ENCODE results near the gene CYP2E1. TPM values are rescaled to one million over a fixed set of nuclear protein-coding genes. Genes with fewer than 3 reads are reported as not detected.

CYP2E1 gene
- total RNA-seq, 2 donors from 2014 or later = 0.77 to 0.86 TPM

DNA sequence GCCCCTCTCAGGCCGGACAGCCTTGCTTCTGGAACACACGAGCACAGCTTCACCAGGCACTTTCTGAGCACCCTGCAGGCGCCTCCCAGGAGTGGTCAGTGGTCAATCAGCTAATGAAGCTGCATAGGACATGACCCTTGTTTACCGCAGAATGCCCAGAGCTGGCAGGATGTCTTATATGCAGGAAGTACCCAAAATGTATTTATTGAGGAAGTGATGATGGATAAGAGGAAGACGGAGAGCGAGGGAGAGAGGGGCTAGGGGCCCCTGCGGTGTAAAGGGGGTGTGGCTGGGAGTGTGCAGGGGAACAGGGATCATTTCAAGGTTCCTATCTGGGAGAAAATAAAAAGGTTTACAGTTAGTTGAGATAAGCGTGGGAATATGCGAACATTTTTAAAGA lies 3.3 kb downstream of the CYP2E1 start:
- WGBS, 2 experiments (ENCODE audit: insufficient coverage in 1 of 2, insufficient read length in 1 of 2) = 75 to 89% methylated on average over 6 to 9 of the region's 9 CpGs
- TF ChIP-seq, protein P1, sequence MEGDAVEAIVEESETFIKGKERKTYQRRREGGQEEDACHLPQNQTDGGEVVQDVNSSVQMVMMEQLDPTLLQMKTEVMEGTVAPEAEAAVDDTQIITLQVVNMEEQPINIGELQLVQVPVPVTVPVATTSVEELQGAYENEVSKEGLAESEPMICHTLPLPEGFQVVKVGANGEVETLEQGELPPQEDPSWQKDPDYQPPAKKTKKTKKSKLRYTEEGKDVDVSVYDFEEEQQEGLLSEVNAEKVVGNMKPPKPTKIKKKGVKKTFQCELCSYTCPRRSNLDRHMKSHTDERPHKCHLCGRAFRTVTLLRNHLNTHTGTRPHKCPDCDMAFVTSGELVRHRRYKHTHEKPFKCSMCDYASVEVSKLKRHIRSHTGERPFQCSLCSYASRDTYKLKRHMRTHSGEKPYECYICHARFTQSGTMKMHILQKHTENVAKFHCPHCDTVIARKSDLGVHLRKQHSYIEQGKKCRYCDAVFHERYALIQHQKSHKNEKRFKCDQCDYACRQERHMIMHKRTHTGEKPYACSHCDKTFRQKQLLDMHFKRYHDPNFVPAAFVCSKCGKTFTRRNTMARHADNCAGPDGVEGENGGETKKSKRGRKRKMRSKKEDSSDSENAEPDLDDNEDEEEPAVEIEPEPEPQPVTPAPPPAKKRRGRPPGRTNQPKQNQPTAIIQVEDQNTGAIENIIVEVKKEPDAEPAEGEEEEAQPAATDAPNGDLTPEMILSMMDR (conservative IDR thresholded peaks at IDR 0.05) = no peak
- no peaks in the 10 kb centered on the region for H3K36me3 Mint-ChIP-seq (ENCODE audit: low read depth)
- Histone ChIP-seq H3K36me3 (ENCODE audit: control insufficient read depth, insufficient read depth, low read length) (no peaks in the 10 kb centered on the region), H3K27me3 (ENCODE audit: control insufficient read depth, insufficient read depth, low read length, poor library complexity, severe bottlenecking) (no peaks in the 10 kb centered on the region), H3K27ac (ENCODE audit: low read depth, low read length) (no peak overlapping the region), H3K4me3 (ENCODE audit: low read length) (no peak overlapping the region), H3K9ac (ENCODE audit: extremely low read depth, low read length, poor library complexity, severe bottlenecking) (no peak overlapping the region), H3K4me1 (ENCODE audit: control insufficient read depth, insufficient read depth, low read length) (no peaks in the 10 kb centered on the region), H3K9me3 (ENCODE audit: control insufficient read depth, low read length) (peaks cover 23% of the 10 kb centered on the region)
- no peak overlapping the region for H3K27ac Mint-ChIP-seq
- no peaks in the 10 kb centered on the region for H3K4me1 Mint-ChIP-seq
- no peak overlapping the region for H3K4me3 Mint-ChIP-seq
- no peak for DNase-seq
- H3K27me3 Mint-ChIP-seq (ENCODE audit: insufficient read depth) = peaks cover 14% of the 10 kb centered on the region
- peaks cover 86% of the 10 kb centered on the region for H3K9me3 Mint-ChIP-seq

DNA sequence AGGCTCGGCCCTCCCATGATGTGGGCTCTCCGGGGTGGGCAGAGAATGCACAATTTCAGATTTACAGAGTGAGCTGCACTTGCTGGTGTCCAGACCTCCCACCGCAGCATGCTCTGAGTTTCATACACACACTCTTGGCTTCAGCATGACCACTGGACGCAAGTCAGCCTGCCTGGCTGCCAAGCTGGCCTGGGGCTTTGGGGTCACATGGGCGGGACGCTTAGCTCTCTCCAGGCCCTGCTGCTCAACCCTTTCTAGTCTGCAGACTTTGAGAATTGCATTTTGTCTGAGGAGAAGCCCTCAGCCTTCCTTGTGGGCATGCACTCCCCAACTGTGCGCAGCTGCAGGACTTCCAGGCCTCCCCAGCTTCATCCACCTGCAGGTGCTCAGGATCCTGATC lies 5.7 kb downstream of the CYP2E1 start:
- Mint-ChIP-seq H3K4me1 (no peaks in the 10 kb centered on the region), H3K36me3 (ENCODE audit: low read depth) (no peaks in the 10 kb centered on the region), H3K4me3 (no peak overlapping the region), H3K27ac (no peak overlapping the region), H3K9me3 (peaks cover 88% of the 10 kb centered on the region), H3K27me3 (ENCODE audit: insufficient read depth) (peaks cover 12% of the 10 kb centered on the region)
- no peaks in the 10 kb centered on the region for H3K4me1 ChIP-seq (ENCODE audit: control insufficient read depth, insufficient read depth, low read length)
- TF ChIP-seq, protein P1 (conservative IDR thresholded peaks at IDR 0.05) = no peak
- 73 to 74% methylated on average over 7 of the region's 7 CpGs for WGBS, 2 experiments (ENCODE audit: insufficient coverage in 1 of 2, insufficient read length in 1 of 2)
- peaks cover 28% of the 10 kb centered on the region for H3K9me3 ChIP-seq (ENCODE audit: control insufficient read depth, low read length)
- no peak overlapping the region for H3K9ac ChIP-seq (ENCODE audit: extremely low read depth, low read length, poor library complexity, severe bottlenecking)
- H3K4me3 ChIP-seq (ENCODE audit: low read length) = no peak overlapping the region
- H3K36me3 ChIP-seq (ENCODE audit: control insufficient read depth, insufficient read depth, low read length) = no peaks in the 10 kb centered on the region
- DNase-seq = no peak
- H3K27ac ChIP-seq (ENCODE audit: low read depth, low read length) = no peak overlapping the region
- no peaks in the 10 kb centered on the region for H3K27me3 ChIP-seq (ENCODE audit: control insufficient read depth, insufficient read depth, low read length, poor library complexity, severe bottlenecking)

DNA sequence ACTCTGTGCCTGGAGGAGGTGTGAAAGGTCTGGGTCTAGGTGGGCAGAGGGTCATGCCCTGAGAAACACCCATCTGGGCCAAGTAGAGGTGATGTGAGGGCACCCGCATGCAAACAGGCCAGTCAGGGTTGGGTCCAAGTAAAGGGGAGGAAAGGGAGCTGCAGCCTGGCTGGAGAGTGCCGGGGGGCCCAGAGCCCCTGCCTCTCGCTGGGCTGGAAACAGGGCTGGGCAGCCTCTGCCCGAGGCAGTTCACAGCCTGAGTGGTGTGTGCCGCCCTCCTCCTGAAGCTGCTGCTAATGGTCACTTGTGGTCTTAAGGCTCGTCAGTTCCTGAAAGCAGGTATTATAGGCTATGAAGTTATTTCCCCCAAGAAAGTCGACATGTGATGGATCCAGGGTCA lies 7.3 kb downstream of the CYP2E1 start:
- Mint-ChIP-seq H3K9me3 (peaks cover 89% of the 10 kb centered on the region), H3K36me3 (ENCODE audit: low read depth) (no peaks in the 10 kb centered on the region), H3K4me3 (no peak overlapping the region), H3K27ac (no peak overlapping the region), H3K27me3 (ENCODE audit: insufficient read depth) (peaks cover 6% of the 10 kb centered on the region), H3K4me1 (no peaks in the 10 kb centered on the region)
- TF ChIP-seq, protein P1 (conservative IDR thresholded peaks at IDR 0.05) = no peak
- Histone ChIP-seq H3K9me3 (ENCODE audit: control insufficient read depth, low read length) (peaks cover 38% of the 10 kb centered on the region), H3K36me3 (ENCODE audit: control insufficient read depth, insufficient read depth, low read length) (no peaks in the 10 kb centered on the region), H3K27ac (ENCODE audit: low read depth, low read length) (no peak overlapping the region), H3K27me3 (ENCODE audit: control insufficient read depth, insufficient read depth, low read length, poor library complexity, severe bottlenecking) (no peaks in the 10 kb centered on the region), H3K9ac (ENCODE audit: extremely low read depth, low read length, poor library complexity, severe bottlenecking) (no peak overlapping the region), H3K4me3 (ENCODE audit: low read length) (no peak overlapping the region), H3K4me1 (ENCODE audit: control insufficient read depth, insufficient read depth, low read length) (no peaks in the 10 kb centered on the region)
- no peak for DNase-seq
- 75 to 83% methylated on average over 4 to 6 of the region's 7 CpGs for WGBS, 2 experiments (ENCODE audit: insufficient coverage in 1 of 2, insufficient read length in 1 of 2)
